Caco-2 (cell line): ENCODE measurements around the gene RIMS1. TPM values are rescaled to one million over a fixed set of nuclear protein-coding genes. Genes with fewer than 3 reads are reported as not detected.

Source experiments
- BruUV-seq: library from RNA; stranded (reverse); fragments of 400-500 nt; replicated peaks from 2 replicates; lab custom pipeline; 2021; lab: Mats Ljungman, UMichigan
- CTCF ChIA-PET: fragments of 300-600 bp; sonication (Branson Sonifier 250); formaldehyde crosslinking; loops from one replicate; lab custom pipeline; 2022; ENCODE audit warnings: antibody characterized with exemption; lab: Charles Lee
- POLR2A ChIA-PET: fragments of 300-600 bp; sonication (Branson Sonifier 250); formaldehyde crosslinking; loops from one replicate; lab custom pipeline; 2022; ENCODE audit warnings: antibody characterized with exemption; lab: Charles Lee
- DNase-seq, 2 experiments: peaks; one replicate each; pipeline versions ENCODE4 v3.0.0 to v3.0.0-alpha.2; 2020 to 2022
- H3K27me3 ChIP-seq: replicated peaks from 2 replicates; pipeline ENCODE4 v1.6.0; 2011; ENCODE audit warnings: low read length; ENCODE audit not compliant: control insufficient read depth, insufficient read depth
- H3K36me3 ChIP-seq: 2 replicates; pipeline ENCODE4 v1.5.1; 2011; ENCODE audit warnings: low read length; ENCODE audit not compliant: control insufficient read depth, insufficient read depth
- H3K4me1 ChIP-seq: fragments of 250-450 bp; sonication (Bioruptor Pico); 2 replicates; pipeline ENCODE4 v1.5.1; 2020; ENCODE audit warnings: mild to moderate bottlenecking
- H3K4me3 ChIP-seq: 2 replicates; pipeline ENCODE4 v1.5.1; 2011; ENCODE audit warnings: low read depth, mild to moderate bottlenecking, control low read depth, low read length
- H3K9me3 ChIP-seq: fragments of 250-450 bp; sonication (Bioruptor Pico); 2 replicates; pipeline ENCODE4 v1.5.1; 2020; ENCODE audit warnings: mild to moderate bottlenecking, moderate library complexity
- H3K27ac Mint-ChIP-seq: one replicate; pipeline ENCODE4 v1.8.0; 2022; ENCODE audit warnings: mixed read lengths; ENCODE audit not compliant: unreplicated experiment
- H3K27me3 Mint-ChIP-seq: one replicate; pipeline ENCODE4 v1.8.0; 2022; ENCODE audit warnings: mixed read lengths; ENCODE audit not compliant: insufficient read depth, unreplicated experiment
- H3K36me3 Mint-ChIP-seq: one replicate; pipeline ENCODE4 v1.8.0; 2022; ENCODE audit warnings: mild to moderate bottlenecking, mixed read lengths; ENCODE audit not compliant: insufficient read depth, unreplicated experiment
- H3K4me1 Mint-ChIP-seq: one replicate; pipeline ENCODE4 v1.8.0; 2022; ENCODE audit warnings: low read depth, mixed read lengths; ENCODE audit not compliant: unreplicated experiment
- H3K4me3 Mint-ChIP-seq: one replicate; pipeline ENCODE4 v1.8.0; 2022; ENCODE audit warnings: mild to moderate bottlenecking, moderate library complexity, mixed read lengths; ENCODE audit not compliant: unreplicated experiment
- H3K9me3 Mint-ChIP-seq: one replicate; pipeline ENCODE4 v1.8.0; 2022; ENCODE audit warnings: mixed read lengths; ENCODE audit not compliant: unreplicated experiment
- CTCF ChIP-seq, 2 experiments: fragments of 200-600 bp in 1 of 2; IDR thresholded peaks; 1 replicate in 1 of 2; 2 replicates in 1 of 2; pipeline versions ENCODE4 v1.5.1 to v1.8.0; 2011 to 2022; ENCODE audit warnings: antibody characterized with exemption in 1 of 2, control low read depth in 1 of 2, inconsistent platforms in 1 of 2, low read depth in 1 of 2, low read length in 1 of 2, mild to moderate bottlenecking in 1 of 2, moderate library complexity in 1 of 2; ENCODE audit not compliant: insufficient read depth in 1 of 2, severe bottlenecking in 1 of 2, unreplicated experiment in 1 of 2
- intact Hi-C: fragments of 100-400 bp; cut with micrococcal nuclease; formaldehyde crosslinking; loops from one replicate; pipeline ENCODE4 v1.10.0; 2022; ENCODE audit not compliant: unreplicated experiment
- total RNA-seq: library from RNA; stranded (reverse); gene quantifications from 2 replicates; pipeline ENCODE4 v1.2.3, GENCODE V29; 2022

RIMS1 gene
- total RNA-seq, 1 experiment from 2014 or later, result 3.4 TPM

- Mint-ChIP-seq H3K4me3 (peak overlapping the region; percentile 83), H3K4me1 (peaks cover 13% of the 10 kb centered on the region), H3K9me3 (no peaks in the 10 kb centered on the region), H3K27ac (no peak overlapping the region), H3K27me3 (no peaks in the 10 kb centered on the region), H3K36me3 (peaks cover 5% of the 10 kb centered on the region)
- H3K9me3 ChIP-seq, result no peaks in the 10 kb centered on the region
- ChIA-PET CTCF (no interaction called here), POLR2A (interaction anchor here (0.5 kb wide), 1 partner anchor 102 kb away, joined by 3 read pairs; no protein-coding TSS in a partner anchor)
- no TSS peak for BruUV-seq
- no peak for TF ChIP-seq CTCF (IDR thresholded peaks at IDR 0.05; ENCODE audit: insufficient read depth in 1 of 2, low read depth in 1 of 2, low read length in 1 of 2, severe bottlenecking in 1 of 2, unreplicated experiment in 1 of 2)
- H3K36me3 ChIP-seq, result no peaks in the 10 kb centered on the region
- H3K27me3 ChIP-seq, result no peaks in the 10 kb centered on the region
- intact Hi-C loops, result no loop called here
- H3K4me1 ChIP-seq, result no peaks in the 10 kb centered on the region
- no peak for DNase-seq
- peak overlapping the region; percentile 58 for H3K4me3 ChIP-seq
Measured at GRCh38 chr6:71887006-71887743, 825 bp downstream of the RIMS1 start.

GRCh38 chr6:71887744-71888230 is 1.4 kb downstream of the RIMS1 start:
- H3K4me3 ChIP-seq, result no peak overlapping the region
- H3K36me3 ChIP-seq, result no peaks in the 10 kb centered on the region
- Mint-ChIP-seq H3K4me3 (peak overlapping the region; percentile 83), H3K27me3 (no peaks in the 10 kb centered on the region), H3K4me1 (peaks cover 13% of the 10 kb centered on the region), H3K27ac (no peak overlapping the region), H3K36me3 (peaks cover 5% of the 10 kb centered on the region), H3K9me3 (no peaks in the 10 kb centered on the region)
- no peak for TF ChIP-seq CTCF (IDR thresholded peaks at IDR 0.05; ENCODE audit: insufficient read depth in 1 of 2, low read depth in 1 of 2, low read length in 1 of 2, severe bottlenecking in 1 of 2, unreplicated experiment in 1 of 2)
- no TSS peak for BruUV-seq
- no peaks in the 10 kb centered on the region for H3K9me3 ChIP-seq
- CTCF ChIA-PET, result interaction anchor here (0.6 kb wide), 1 partner anchor 504 kb away, joined by 3 read pairs; no protein-coding TSS in a partner anchor
- no peaks in the 10 kb centered on the region for H3K4me1 ChIP-seq
- POLR2A ChIA-PET, result interaction anchor here (0.5 kb wide), 1 partner anchor 102 kb away, joined by 3 read pairs; no protein-coding TSS in a partner anchor
- no peaks in the 10 kb centered on the region for H3K27me3 ChIP-seq
- intact Hi-C loops, result no loop called here
- no peak for DNase-seq

- BruUV-seq, result no TSS peak
- no peak for TF ChIP-seq CTCF (IDR thresholded peaks at IDR 0.05; ENCODE audit: insufficient read depth in 1 of 2, low read depth in 1 of 2, low read length in 1 of 2, severe bottlenecking in 1 of 2, unreplicated experiment in 1 of 2)
- Mint-ChIP-seq H3K9me3 (no peaks in the 10 kb centered on the region), H3K27ac (no peak overlapping the region), H3K4me1 (peaks cover 13% of the 10 kb centered on the region), H3K4me3 (no peak overlapping the region), H3K27me3 (no peaks in the 10 kb centered on the region), H3K36me3 (peaks cover 5% of the 10 kb centered on the region)
- Histone ChIP-seq H3K36me3 (no peaks in the 10 kb centered on the region), H3K9me3 (no peaks in the 10 kb centered on the region), H3K4me3 (no peak overlapping the region), H3K27me3 (no peaks in the 10 kb centered on the region), H3K4me1 (no peaks in the 10 kb centered on the region)
- CTCF ChIA-PET, result no interaction called here
- intact Hi-C loops, result no loop called here
- POLR2A ChIA-PET, result no interaction called here
- DNase-seq, result no peak
Measured at GRCh38 chr6:71888756-71889340, 2.5 kb downstream of the RIMS1 start.
